ENCODE measurements around the gene APBB1IP. TPM values are rescaled to one million over a fixed set of nuclear protein-coding genes. Genes with fewer than 3 reads are reported as not detected.

APBB1IP gene
- total RNA-seq, 4 donors from 2014 or later: 1.2 to 2.4 (median 1.9) TPM; not detected in 1

DNA sequence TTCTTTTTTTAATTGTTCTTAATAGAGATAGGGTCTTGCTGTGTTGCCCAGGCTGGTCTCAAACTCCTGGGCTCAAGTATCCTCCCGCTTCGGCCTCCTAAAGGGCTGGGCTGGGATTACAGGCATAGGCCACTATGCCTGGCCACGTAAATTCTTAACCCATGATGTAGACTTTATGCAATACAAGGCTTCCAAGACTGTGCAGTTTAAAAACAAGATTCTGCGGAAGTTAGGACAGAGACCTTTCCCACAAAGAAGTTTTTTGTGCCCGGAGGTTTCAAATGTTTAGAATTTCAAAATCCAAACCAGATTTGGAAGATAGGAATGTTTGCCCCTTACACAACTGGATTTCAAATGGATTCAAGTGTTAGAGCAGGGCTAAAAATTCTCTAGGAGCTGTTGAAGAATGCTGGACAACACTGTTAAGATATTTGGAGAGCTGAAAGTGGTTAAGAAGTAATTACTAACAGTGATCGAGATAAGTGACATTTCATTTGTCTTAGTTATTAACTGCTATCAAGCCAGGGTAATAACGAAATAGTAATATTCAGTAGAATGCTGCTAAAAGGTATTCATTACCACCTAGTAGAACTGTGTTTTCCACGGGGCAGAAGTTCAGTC lies 7.4 kb downstream of the APBB1IP start:
- Histone ChIP-seq H3K27me3 (no peaks in the 10 kb centered on the region), H3K36me3 (no peaks in the 10 kb centered on the region), H3K4me1 (no peaks in the 10 kb centered on the region), H3K4me3 (no peak overlapping the region), H3K27ac (no peak overlapping the region), H3K9me3 (no peaks in the 10 kb centered on the region)
- TF ChIP-seq, protein P1, sequence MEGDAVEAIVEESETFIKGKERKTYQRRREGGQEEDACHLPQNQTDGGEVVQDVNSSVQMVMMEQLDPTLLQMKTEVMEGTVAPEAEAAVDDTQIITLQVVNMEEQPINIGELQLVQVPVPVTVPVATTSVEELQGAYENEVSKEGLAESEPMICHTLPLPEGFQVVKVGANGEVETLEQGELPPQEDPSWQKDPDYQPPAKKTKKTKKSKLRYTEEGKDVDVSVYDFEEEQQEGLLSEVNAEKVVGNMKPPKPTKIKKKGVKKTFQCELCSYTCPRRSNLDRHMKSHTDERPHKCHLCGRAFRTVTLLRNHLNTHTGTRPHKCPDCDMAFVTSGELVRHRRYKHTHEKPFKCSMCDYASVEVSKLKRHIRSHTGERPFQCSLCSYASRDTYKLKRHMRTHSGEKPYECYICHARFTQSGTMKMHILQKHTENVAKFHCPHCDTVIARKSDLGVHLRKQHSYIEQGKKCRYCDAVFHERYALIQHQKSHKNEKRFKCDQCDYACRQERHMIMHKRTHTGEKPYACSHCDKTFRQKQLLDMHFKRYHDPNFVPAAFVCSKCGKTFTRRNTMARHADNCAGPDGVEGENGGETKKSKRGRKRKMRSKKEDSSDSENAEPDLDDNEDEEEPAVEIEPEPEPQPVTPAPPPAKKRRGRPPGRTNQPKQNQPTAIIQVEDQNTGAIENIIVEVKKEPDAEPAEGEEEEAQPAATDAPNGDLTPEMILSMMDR (IDR thresholded peaks at IDR 0.05): no peak
- no peak for TF ChIP-seq POLR2A (IDR thresholded peaks at IDR 0.05)
- intact Hi-C loops (cut with DNase I; ENCODE audit: low total_unique reads): no loop called here
- DNase-seq: no peak

DNA sequence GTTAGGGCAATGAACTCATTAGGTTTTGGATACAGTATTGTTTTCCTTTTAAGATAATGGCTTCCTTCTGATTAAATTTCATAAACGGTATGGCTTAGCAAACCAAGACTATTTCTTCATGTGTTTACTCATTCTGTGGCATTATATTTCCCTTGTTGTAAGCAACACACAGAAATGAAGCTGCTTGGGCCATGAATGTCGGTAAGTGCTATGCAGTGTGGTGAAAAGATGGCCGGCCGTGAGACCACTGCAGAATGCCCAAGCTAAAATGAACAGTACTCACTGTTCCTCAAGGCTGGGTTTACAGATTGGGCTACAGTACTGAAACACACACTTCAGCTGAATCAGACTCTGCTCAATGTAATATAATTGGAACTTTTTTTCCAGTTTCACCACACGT lies 8.1 kb downstream of the APBB1IP start:
- no peaks in the 10 kb centered on the region for H3K9me3 ChIP-seq
- H3K36me3 ChIP-seq: no peaks in the 10 kb centered on the region
- no peak overlapping the region for H3K4me3 ChIP-seq
- TF ChIP-seq POLR2A (IDR thresholded peaks at IDR 0.05): no peak
- TF ChIP-seq, protein P1 (IDR thresholded peaks at IDR 0.05): no peak
- intact Hi-C loops (cut with DNase I; ENCODE audit: low total_unique reads): no loop called here
- H3K27me3 ChIP-seq: no peaks in the 10 kb centered on the region
- DNase-seq: no peak
- no peak overlapping the region for H3K27ac ChIP-seq
- H3K4me1 ChIP-seq: no peaks in the 10 kb centered on the region

DNA sequence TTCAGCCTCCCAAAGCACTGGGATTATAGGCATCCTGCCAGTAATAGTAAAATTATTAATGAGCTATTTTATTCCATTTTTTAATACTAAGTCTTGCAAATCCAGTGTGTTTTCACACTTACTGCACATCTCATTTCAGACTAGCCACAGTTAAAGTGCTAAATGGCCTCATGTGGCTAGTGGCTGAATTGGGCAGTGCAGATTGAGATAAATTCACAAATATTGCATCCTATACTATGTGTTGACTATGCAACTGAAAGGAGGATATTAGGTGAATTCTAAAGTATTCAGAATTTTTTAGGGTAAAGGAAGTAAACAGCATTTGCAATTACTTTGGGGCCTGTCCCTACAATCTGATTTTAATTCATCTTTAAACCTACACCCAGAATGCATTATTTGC lies 10.2 kb downstream of the APBB1IP start:
- Histone ChIP-seq H3K27me3 (no peaks in the 10 kb centered on the region), H3K4me1 (no peaks in the 10 kb centered on the region), H3K4me3 (no peak overlapping the region), H3K27ac (no peak overlapping the region), H3K36me3 (no peaks in the 10 kb centered on the region), H3K9me3 (no peaks in the 10 kb centered on the region)
- intact Hi-C loops (cut with DNase I; ENCODE audit: low total_unique reads): no loop called here
- no peak for DNase-seq
- TF ChIP-seq, protein P1 (IDR thresholded peaks at IDR 0.05): no peak
- TF ChIP-seq POLR2A (IDR thresholded peaks at IDR 0.05): no peak

DNA sequence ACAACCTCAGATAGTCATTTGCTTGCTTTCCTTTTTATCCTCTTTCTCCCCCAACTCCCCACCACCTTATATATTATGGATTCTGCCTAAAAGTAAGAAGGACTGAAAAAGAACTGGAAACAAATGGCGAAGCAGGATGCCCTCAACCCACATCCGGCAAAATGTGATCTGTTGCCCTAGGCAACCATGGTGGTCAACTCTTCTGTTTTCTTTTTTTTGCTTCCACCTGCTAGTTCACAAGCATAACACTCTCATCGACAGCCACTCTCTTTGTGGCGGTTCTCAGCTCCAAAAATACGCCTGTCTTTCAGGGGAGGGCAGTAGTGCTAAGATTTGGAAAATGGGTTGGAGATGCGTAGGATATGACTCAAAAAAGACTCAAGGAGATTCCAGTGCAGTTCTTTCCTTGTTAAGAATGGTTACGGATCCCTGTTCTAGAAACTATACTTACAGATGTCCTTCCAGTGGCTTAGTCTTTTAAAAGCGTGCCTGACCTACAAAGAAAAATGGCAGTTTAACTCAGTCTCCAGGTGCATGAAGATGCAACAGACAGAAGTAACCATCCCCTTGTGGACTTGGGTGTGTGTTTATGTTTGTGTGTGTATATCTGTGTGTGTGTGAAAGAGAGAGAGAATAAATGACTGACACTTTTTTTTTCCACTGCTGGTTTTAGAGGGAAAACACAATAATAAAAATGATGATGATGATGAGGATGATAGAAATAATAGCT lies 10.7 kb downstream of the APBB1IP start:
- Histone ChIP-seq H3K4me1 (no peaks in the 10 kb centered on the region), H3K27me3 (no peaks in the 10 kb centered on the region), H3K36me3 (no peaks in the 10 kb centered on the region), H3K4me3 (no peak overlapping the region), H3K27ac (no peak overlapping the region), H3K9me3 (no peaks in the 10 kb centered on the region)
- DNase-seq: no peak
- intact Hi-C loops (cut with DNase I; ENCODE audit: low total_unique reads): no loop called here
- TF ChIP-seq, protein P1 (IDR thresholded peaks at IDR 0.05): no peak
- TF ChIP-seq POLR2A (IDR thresholded peaks at IDR 0.05): no peak

DNA sequence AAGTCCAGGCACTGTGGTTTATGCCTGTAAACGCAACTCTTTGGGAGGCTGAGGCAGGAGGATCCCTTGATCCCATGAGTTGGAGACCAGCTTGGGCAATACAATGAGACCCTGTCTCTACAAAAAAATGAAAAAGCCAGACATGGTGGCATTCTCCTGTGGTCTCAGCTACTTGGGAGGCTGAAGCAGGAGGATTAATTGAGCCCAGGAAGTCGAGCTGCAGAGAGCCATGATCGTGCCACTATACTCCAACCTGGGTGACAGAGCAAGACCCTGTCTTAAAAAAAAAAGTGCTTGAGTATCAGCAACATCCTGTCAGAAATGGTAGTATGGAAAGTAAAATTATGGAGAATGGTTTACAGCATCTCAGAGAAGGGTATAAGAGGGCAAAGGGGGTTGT lies 11.6 kb downstream of the APBB1IP start:
- Histone ChIP-seq H3K4me3 (no peak overlapping the region), H3K4me1 (no peaks in the 10 kb centered on the region), H3K36me3 (no peaks in the 10 kb centered on the region), H3K27me3 (no peaks in the 10 kb centered on the region), H3K27ac (no peak overlapping the region), H3K9me3 (no peaks in the 10 kb centered on the region)
- no peak for TF ChIP-seq POLR2A (IDR thresholded peaks at IDR 0.05)
- TF ChIP-seq, protein P1 (IDR thresholded peaks at IDR 0.05): no peak
- DNase-seq: no peak
- intact Hi-C loops (cut with DNase I; ENCODE audit: low total_unique reads): no loop called here

Measured in uterus (tissue), 4 donors.